HG02642 (cell line): ENCODE data around the gene KLC3.

Source experiments
- ATAC-seq: cut with Tn5 transposase; IDR thresholded peaks from one replicate; pipeline ENCODE4 v1.9.1; 2021; ENCODE audit warnings: mild to moderate bottlenecking; ENCODE audit not compliant: unreplicated experiment, poor library complexity

KLC3 gene

GRCh38 chr19:45347570-45348366 is 7.2 kb downstream of the KLC3 start:
- ATAC-seq: no peak

- no peak for ATAC-seq
These were observed 8.0 kb downstream of the KLC3 start for GRCh38 chr19:45348367-45349125.

GRCh38 chr19:45349126-45349415 is 8.5 kb downstream of the KLC3 start:
- ATAC-seq: no peak

- ATAC-seq: no peak
These were observed 8.9 kb downstream of the KLC3 start for GRCh38 chr19:45349430-45349941.

GRCh38 chr19:45350477-45351058 is 10.0 kb downstream of the KLC3 start:
- ATAC-seq: no peak

GRCh38 chr19:45351401-45351952 is 10.9 kb downstream of the KLC3 start:
- ATAC-seq: no peak

GRCh38 chr19:45352062-45352461 is 11.5 kb downstream of the KLC3 start:
- no peak for ATAC-seq

GRCh38 chr19:45352471-45352870 is 11.9 kb downstream of the KLC3 start:
- no peak for ATAC-seq

GRCh38 chr19:45352914-45353796 is 12.6 kb downstream of the KLC3 start:
- ATAC-seq: no peak

GRCh38 chr19:45354241-45354842 is 13.8 kb downstream of the KLC3 start:
- ATAC-seq: no peak

- ATAC-seq: no peak
These were observed 14.9 kb downstream of the KLC3 start for GRCh38 chr19:45355402-45355801.

- ATAC-seq: no peak
These were observed 15.4 kb downstream of the KLC3 start for GRCh38 chr19:45355910-45356309.

GRCh38 chr19:45356760-45357444 is 16.4 kb downstream of the KLC3 start:
- no peak for ATAC-seq

- no peak for ATAC-seq
These were observed 16.9 kb downstream of the KLC3 start for GRCh38 chr19:45357445-45357783.

- no peak for ATAC-seq
These were observed 17.8 kb downstream of the KLC3 start for GRCh38 chr19:45358213-45358792.

GRCh38 chr19:45361608-45362007 is 21.1 kb downstream of the KLC3 start:
- no peak for ATAC-seq

GRCh38 chr19:45362291-45362690 is 21.7 kb downstream of the KLC3 start:
- ATAC-seq: no peak

- no peak for ATAC-seq
These were observed 23.4 kb downstream of the KLC3 start for GRCh38 chr19:45363861-45364459.
